ENCODE data around the gene WHAMM. TPM values are rescaled to one million over a fixed set of nuclear protein-coding genes. Genes with fewer than 3 reads are reported as not detected.

WHAMM gene
- total and polyA plus RNA-seq, 12 donors = 3.7 to 10.0 (median 6.9) TPM

- Histone ChIP-seq H3K36me3 (replicated peaks in 1 of 2) (no peaks in the 10 kb centered on the region), H3K27ac (no peak overlapping the region), H3K9me3 (replicated peaks in 1 of 3) (no peaks in the 10 kb centered on the region), H3K4me1 (replicated peaks in 1 of 2) (peaks cover 2 to 20% of the 10 kb centered on the region in 2 donors), H3K4me3 (no peak overlapping the region), H3K27me3 (no peaks in the 10 kb centered on the region)
- intact Hi-C loops (cut with DNase I) = loop anchor here in 1 of 2 donors (5.0 kb wide), 1 partner anchor 156 kb away; no protein-coding TSS in a partner anchor
- WGBS, 4 donors = 81 to 93% (median 87%) methylated on average over 4 of the region's 4 CpGs
- peak in 1 of 7 donors; percentile 8 for DNase-seq
- no peak for TF ChIP-seq CTCF (IDR thresholded peaks at IDR 0.05)
- TF ChIP-seq POLR2A (IDR thresholded peaks at IDR 0.05) = no peak
Observed at GRCh38 chr15:82846621-82847020, 37.2 kb downstream of the WHAMM start.

GRCh38 chr15:82847703-82848102, 38.3 kb downstream of the WHAMM start:
- Histone ChIP-seq H3K27me3 (no peaks in the 10 kb centered on the region), H3K4me3 (no peak overlapping the region), H3K27ac (no peak overlapping the region), H3K36me3 (replicated peaks in 1 of 2) (no peaks in the 10 kb centered on the region), H3K9me3 (replicated peaks in 1 of 3) (no peaks in the 10 kb centered on the region), H3K4me1 (replicated peaks in 1 of 2) (peaks cover 2 to 20% of the 10 kb centered on the region in 2 donors)
- WGBS, 4 donors = 71 to 82% (median 77%) methylated on average over 4 to 8 of the region's 8 CpGs
- no peak for DNase-seq
- intact Hi-C loops (cut with DNase I) = loop anchor here in 1 of 2 donors (5.0 kb wide), 1 partner anchor 155 kb away; no protein-coding TSS in a partner anchor
- no peak for TF ChIP-seq POLR2A (IDR thresholded peaks at IDR 0.05)

GRCh38 chr15:82848241-82848993, 39.0 kb downstream of the WHAMM start:
- TF ChIP-seq CTCF (IDR thresholded peaks at IDR 0.05) (no peak), POLR2A (IDR thresholded peaks at IDR 0.05) (no peak)
- H3K9me3 ChIP-seq (replicated peaks in 1 of 3) = no peaks in the 10 kb centered on the region
- no peaks in the 10 kb centered on the region for H3K27me3 ChIP-seq
- no peaks in the 10 kb centered on the region for H3K36me3 ChIP-seq (replicated peaks in 1 of 2)
- H3K4me1 ChIP-seq (replicated peaks in 1 of 2) = peaks cover 2 to 20% of the 10 kb centered on the region in 2 donors
- intact Hi-C loops (cut with DNase I) = loop anchor here in 1 of 2 donors (5.0 kb wide), 1 partner anchor 154 kb away; no protein-coding TSS in a partner anchor
- peak in 1 of 7 donors; percentile 19 for DNase-seq
- WGBS, 4 donors = 75 to 94% (median 83%) methylated on average over 6 to 9 of the region's 9 CpGs
- H3K4me3 ChIP-seq = no peak overlapping the region
- H3K27ac ChIP-seq = no peak overlapping the region

- H3K27ac ChIP-seq = peak overlapping the region; percentile 22 to 87 (median 65)
Observed at GRCh38 chr15:82849556-82850512, 40.4 kb downstream of the WHAMM start.

More at GRCh38 chr15:82849556-82850512, 40.4 kb downstream of the WHAMM start:
- 7 to 14% (median 11%) methylated on average over 18 to 23 of the region's 23 CpGs for WGBS, 4 donors
- Histone ChIP-seq H3K4me3 (no peak overlapping the region), H3K9me3 (replicated peaks in 1 of 3) (no peaks in the 10 kb centered on the region), H3K36me3 (replicated peaks in 1 of 2) (no peaks in the 10 kb centered on the region), H3K27me3 (no peaks in the 10 kb centered on the region), H3K4me1 (replicated peaks in 1 of 2) (peaks cover 2 to 20% of the 10 kb centered on the region in 2 donors)
- intact Hi-C loops (cut with DNase I) = loop anchor here in 1 of 2 donors (5.0 kb wide), 2 partner anchors 132 to 152 kb away; no protein-coding TSS in a partner anchor
- TF ChIP-seq POLR2A (IDR thresholded peaks at IDR 0.05) (peak in 1 of 2 donors; percentile 21), CTCF (IDR thresholded peaks at IDR 0.05) (peak; percentile 68 to 91 (median 86))
- peak; percentile 87 to 95 (median 93) for DNase-seq

Data from adrenal gland (tissue), 12 donors.